ENCODE results near the gene NUAK2.

GRCh38 chr1:205348554-205349487 lies 27.3 kb upstream of the NUAK2 start:
- TF ChIP-seq CTCF (IDR thresholded peaks at IDR 0.05; ENCODE audit: low read length), result no peak
- no peak for TF ChIP-seq EZH2 (IDR thresholded peaks at IDR 0.05; ENCODE audit: borderline replicate concordance, low read length)

All from OCI-LY1 (cell line).